DMS53 treated with DMSO at 0.1 percent for 48 hours (cell line): ENCODE measurements around the gene PUSL1.

Experiments
- DNase-seq: peaks from one replicate; lab custom pipeline; 2025; ENCODE audit not compliant: unreplicated experiment; lab: John Stamatoyannopoulos, UW

Gene PUSL1

DNA sequence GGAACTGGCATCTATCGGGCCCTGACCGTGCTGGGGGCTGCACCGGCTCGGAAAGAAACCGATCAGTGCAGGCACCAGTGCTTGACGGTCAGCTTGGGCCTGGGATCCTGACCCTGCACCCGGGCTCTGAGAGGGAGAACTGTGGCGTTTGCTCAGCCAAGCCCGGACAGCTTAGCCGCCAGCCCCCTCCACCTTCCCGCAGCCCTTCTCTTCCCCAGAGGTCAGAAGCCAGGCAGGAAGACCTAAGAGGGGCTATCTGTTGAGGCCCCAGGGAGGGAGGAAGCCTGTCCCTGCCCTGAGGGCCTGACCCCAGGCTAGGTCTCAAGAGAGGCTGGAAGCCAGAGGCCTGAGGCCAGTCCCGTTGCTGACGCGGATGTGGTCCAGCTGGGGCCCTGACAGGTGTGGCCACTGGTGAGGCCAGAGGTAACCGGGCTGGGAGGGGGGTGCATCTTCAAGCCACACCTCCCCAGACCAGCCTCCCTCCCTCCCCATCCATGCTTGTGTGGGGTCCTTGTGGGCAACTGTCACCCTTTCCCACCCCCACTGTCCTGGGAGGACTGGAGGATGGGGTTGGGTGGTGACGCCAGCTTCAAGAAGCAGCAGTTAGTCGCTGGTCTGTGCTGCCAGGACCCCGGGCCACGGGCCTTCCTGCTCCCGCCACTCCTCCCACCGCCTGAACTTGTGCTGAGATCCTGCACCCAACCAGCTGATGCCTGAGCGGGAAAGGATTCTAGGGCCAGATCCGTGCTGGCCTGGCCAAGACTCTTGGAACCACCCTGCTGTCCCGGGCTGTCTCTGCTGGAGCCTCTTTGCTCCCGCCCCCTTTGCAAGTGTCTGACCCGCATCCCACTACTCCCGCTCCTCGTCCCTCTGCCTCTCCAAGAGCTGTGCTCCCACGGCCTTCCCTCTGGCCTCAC, 43.4 kb downstream of the PUSL1 start:
- DNase-seq, result peak; percentile 18

DNA sequence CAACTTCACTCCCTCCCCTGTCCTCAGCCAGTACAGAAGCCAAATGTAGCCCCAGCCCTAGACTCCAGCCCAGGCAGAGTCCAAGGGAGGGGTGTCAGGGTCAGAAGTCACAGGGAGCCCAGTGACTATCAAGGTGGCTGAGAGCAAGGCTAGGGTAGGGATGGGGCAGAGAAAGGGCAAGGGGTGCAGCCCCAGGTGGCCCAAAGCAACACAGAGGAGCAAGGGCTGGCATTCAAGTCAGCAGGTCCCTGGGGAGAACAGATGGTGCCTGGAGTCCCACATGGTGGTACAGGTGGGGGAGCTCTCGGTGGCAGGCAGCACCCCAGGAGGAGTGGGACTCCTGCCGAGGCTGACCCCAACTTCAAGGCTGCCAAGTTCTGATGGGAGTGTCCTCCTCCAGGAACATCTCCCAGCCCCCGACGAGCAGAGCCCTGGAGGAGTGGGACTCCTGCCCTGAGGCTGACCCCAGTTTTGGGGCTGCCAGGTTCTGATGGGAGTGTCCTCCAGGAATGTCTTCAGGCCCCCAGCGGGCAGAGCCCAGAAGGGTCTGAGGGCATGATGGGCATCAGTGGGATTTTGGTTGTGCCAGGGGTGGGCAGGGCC, 44.5 kb downstream of the PUSL1 start:
- DNase-seq, result no peak

DNA sequence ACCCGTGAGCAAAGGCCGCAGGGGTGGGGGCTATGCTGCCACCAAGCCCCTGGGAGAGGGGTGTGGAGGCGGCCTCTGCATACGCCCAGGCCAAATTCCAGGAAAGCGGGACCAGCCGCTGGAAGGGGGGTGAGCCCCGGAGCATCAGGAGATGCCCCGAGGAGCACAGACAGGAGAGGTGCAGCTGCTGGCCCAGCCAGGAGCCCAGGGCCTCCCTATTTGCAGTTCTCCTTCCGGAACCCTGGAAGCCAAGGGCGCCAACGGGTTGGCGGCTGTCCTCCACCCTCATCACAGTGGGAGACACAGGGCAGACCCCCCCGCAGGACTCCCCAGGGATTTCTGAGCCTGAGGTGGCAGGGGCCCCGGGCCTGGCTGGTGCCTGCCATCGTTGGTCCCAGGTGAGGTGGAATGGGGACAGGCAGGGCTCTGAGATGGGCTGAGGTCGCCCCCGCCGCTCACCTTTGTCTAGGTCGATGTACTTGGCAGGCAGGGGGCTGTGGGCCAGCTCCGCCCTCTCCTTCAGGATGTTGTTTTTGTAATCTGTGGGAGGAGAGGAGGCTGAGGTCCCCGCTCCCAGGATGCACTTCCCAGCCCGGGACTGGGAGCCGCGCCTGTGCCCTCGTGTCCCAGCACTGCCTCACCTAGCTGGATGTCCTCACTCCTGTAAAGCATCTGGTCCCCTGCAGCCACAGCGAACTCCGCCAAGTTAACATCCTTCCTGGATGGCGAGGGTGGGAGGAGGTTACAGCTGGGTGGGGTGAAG, 45.2 kb downstream of the PUSL1 start:
- no peak for DNase-seq

DNA sequence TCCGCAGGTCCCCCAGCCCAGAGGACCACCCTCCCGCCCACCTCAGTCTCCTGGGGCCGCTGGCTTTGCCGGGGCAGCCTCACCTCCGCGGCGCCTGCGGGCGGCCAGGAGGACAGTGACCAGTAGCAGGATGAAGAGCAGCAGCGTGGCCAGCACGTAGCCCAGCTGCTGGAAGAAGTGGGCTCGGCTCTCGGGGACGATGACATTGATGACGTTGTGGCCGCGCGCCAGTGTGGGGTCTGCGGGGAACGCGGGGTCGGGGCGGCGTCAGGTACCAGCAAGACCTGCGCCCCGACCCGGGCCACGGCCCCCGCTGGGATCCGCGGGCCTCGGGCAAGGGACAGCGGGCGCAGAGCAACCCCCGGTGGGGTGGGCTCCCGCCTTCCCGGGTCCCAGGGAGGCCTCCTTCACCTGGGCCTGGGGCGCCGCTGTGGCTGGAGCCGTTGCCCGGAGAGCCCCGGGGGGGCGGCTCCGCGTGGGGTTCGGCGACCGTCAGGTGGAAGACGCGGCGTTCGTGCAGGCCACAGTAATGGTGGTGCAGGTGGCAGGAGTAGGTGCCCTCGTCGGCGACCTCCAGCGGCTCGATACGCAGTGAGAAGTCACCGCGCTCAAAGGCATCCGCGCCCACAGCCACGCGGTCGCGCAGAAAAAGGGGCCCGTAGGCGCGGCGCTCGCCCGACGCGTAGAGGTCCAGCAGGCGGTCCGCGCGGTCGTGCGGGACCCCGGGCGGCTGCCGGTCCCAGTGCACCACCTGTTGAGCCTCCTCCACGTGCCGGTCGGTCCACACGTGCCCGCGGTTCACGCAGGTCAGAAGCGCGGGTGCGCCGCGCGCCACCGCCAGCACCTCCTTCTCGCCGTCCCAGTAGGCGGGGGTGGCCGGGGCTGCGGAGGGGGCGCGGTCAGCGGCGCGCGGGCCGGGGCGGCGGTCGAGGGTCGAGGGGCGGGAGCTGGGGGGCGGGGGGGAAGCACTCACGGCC, 46.2 kb downstream of the PUSL1 start:
- no peak for DNase-seq

DNA sequence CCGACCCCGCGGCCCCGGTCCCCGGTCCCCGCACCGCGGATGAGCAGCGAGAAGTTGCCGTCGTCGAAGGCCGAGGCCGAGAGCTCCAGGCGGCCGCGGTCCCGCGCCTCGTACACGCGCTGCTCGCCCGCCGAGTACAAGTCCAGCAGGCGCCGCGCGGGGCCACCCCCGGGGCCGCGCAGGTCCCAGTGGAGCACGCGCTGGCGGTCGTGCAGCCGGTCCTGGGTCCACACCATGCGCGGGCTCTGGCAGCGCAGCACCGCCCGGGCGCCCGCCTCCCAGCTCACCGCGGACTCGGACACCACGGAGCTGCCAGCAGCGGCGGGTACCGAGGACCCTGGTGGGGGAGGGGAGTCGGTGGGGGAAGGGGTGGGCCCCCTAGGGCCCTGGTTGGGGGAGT, 47.0 kb downstream of the PUSL1 start:
- DNase-seq, result peak; percentile 43

DNA sequence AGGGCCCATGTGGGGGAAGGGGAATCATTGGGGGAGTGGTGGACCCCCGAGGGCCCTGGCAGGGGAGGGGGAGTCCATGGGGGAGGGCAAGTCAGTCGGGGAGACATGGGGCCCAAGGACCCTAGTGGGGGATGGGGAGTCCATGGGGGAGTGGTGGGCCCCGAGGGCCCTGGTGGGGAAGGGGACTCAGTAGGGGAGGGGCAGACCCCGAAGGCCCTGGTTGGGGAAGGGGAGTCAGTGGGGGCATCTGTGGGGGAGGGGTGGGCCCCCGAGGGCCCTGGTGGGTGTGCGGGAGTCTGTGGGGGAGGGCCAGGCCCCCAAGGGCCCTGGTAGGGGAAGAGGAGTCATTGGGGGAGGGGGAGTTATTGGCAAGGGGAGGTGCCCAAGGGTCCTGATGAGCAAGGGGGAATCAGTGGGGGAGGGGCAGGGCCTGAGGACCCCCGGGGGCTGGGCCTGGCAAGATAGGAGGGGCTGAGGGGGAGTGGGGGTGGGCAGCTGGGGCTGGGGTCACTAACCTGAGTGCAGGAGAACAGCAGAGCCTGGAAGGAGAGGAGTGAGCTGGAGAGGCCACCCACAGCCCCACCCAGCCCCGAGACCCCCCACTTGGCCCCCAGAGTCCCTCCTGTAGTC, 47.9 kb downstream of the PUSL1 start:
- no peak for DNase-seq

GRCh38 chr1:1356796-1357401, 48.5 kb downstream of the PUSL1 start:
- DNase-seq, result no peak

DNA sequence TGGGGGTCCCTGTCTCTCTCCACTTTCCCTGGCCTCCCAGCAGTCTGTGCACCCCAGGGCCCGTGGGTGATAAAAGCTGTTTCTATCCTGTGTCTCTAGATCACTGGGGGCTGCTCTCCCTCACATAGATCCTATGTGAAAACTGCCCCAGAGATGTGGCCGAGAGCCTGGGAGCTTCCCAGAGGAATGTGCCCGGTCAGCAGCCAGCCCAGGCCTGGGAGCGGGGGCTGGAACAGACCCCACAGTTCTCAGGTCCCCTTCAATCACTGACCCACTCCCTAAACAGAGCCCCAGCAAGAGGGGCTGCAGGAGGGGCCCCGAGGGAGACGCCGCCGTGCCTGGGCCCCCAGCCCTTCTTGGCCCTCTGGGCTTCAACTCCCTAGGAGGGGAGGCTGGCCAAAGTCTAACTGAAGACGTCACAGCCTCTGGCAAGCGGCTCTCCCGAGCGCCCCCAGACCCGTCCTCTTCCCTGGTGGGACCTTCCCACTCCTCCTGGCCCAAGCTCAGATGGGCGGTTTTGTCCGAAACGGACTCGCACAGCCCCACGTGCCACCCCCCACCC, 49.6 kb downstream of the PUSL1 start:
- no peak for DNase-seq

GRCh38 chr1:1358433-1359271, 50.3 kb downstream of the PUSL1 start, which contains the start of gene MXRA8:
MXRA8 (minus strand) TSS chr1:1358555; CDS start chr1:1358504, 51 bp downstream.
- DNase-seq, result no peak

DNA sequence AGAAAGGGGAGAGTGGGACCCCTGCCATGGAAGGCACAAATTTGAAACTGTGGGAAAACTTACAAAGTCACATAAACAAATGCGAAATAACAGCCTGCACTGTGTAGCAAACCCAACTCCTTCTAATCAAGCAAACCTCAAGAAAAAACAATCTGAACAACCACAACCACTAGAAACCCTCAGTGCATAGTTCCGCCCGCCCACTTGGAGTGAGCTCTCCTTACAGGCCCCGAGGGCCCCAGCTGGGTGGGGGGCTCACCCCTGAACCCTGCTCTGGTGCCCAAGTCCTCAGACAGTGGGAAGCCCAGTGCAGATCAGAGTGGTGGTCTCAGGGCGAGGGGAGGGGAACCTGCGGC, 50.9 kb downstream of the PUSL1 start:
- no peak for DNase-seq

- no peak for DNase-seq
Measured at GRCh38 chr1:1359664-1360468, 51.5 kb downstream of the PUSL1 start.

GRCh38 chr1:1360506-1361169, 52.2 kb downstream of the PUSL1 start:
- no peak for DNase-seq
